HCT116 (cell line): ENCODE results near the gene H6PD. TPM values are rescaled to one million over a fixed set of nuclear protein-coding genes. Genes with fewer than 3 reads are reported as not detected.

ENCODE experiments used
- ATAC-seq: fragments of 200-7000 bp; cut with Tn5 transposase; 2 replicates; pipeline ENCODE4 v1.9.1; 2020; ENCODE audit warnings: mild to moderate bottlenecking, moderate library complexity
- BruUV-seq: library from RNA; stranded (reverse); fragments of 400-500 nt; replicated peaks from 2 replicates; lab custom pipeline; 2021; lab: Mats Ljungman, UMichigan
- CTCF ChIA-PET: fragments of 300-600 bp; sonication (Branson Sonifier 250); formaldehyde crosslinking; loops from one replicate; lab custom pipeline; 2021; ENCODE audit warnings: antibody characterized with exemption; lab: Charles Lee
- POLR2A ChIA-PET: fragments of 300-600, 350-600 bp; sonication (Branson Sonifier 250); formaldehyde crosslinking; loops from one replicate; lab custom pipeline; 2021; ENCODE audit warnings: antibody characterized with exemption; lab: Charles Lee
- RAD21 ChIA-PET, 2 experiments: fragments of 300-600 bp; sonication (Branson Sonifier 250); formaldehyde crosslinking; loops; one replicate each; lab custom pipeline; 2023; ENCODE audit warnings: low total read pairs in 2 of 2; ENCODE audit not compliant: uncharacterized antibody in 2 of 2, unreplicated experiment in 2 of 2, low non-redundant PET in 1 of 2; lab: Charles Lee
- DNase-seq: peaks from one replicate; pipeline ENCODE4 v3.0.0-alpha.2; 2010; ENCODE audit warnings: low read depth, low spot score
- H2AFZ ChIP-seq: fragments of 200-600 bp; shearing (Covaris generic), sonication (generic); 2 replicates; pipeline ENCODE4 v1.6.1; 2017; ENCODE audit warnings: low read depth, mixed run types, mixed read lengths, antibody characterized with exemption, low read length; ENCODE audit not compliant: poor library complexity, severe bottlenecking
- H3K27ac ChIP-seq: 2 replicates; pipeline ENCODE4 v1.5.1; 2012; ENCODE audit warnings: low read depth, low read length
- H3K27me3 ChIP-seq: fragments of 200-600 bp; sonication (generic); 2 replicates; pipeline ENCODE4 v1.6.1; 2016; ENCODE audit warnings: mixed run types, low read length, mixed read lengths; ENCODE audit not compliant: insufficient read depth
- H3K36me3 ChIP-seq, 2 experiments: fragments of 200-500 bp in 1 of 2; fragments of 200-600 bp in 1 of 2; sonication (Bioruptor generic) in 1 of 2; sonication (generic) in 1 of 2; 2 replicates each; pipeline versions ENCODE4 v1.5.1 to v1.6.1; 2014 to 2016; ENCODE audit warnings: low read length in 2 of 2, inconsistent platforms in 1 of 2, mixed read lengths in 1 of 2, mixed run types in 1 of 2; ENCODE audit not compliant: insufficient read depth in 2 of 2, control insufficient read depth in 1 of 2
- H3K4me1 ChIP-seq, 2 experiments: fragments of 200-600 bp in 1 of 2; sonication (generic) in 1 of 2; 2 replicates each; pipeline versions ENCODE4 v1.5.1 to v1.6.1; 2012 to 2017; ENCODE audit warnings: low read length in 2 of 2, inconsistent platforms in 1 of 2, mild to moderate bottlenecking in 1 of 2, mixed read lengths in 1 of 2, mixed run types in 1 of 2, moderate library complexity in 1 of 2; ENCODE audit not compliant: insufficient read depth in 2 of 2, control insufficient read depth in 1 of 2
- H3K4me2 ChIP-seq: fragments of 200-600 bp; sonication (generic); 2 replicates; pipeline ENCODE4 v1.6.1; 2017; ENCODE audit warnings: mixed run types, low read length, mixed read lengths
- H3K4me3 ChIP-seq, 2 experiments: fragments of 200-600 bp in 1 of 2; sonication (generic) in 1 of 2; replicated peaks in 1 of 2; 2 replicates each; pipeline ENCODE4 v1.5.1; 2011 to 2016; ENCODE audit warnings: low read length in 2 of 2, control low read depth in 1 of 2, low read depth in 1 of 2, mild to moderate bottlenecking in 1 of 2, mixed read lengths in 1 of 2, mixed run types in 1 of 2
- H3K79me2 ChIP-seq: fragments of 200-600 bp; sonication (generic); 2 replicates; pipeline ENCODE4 v1.6.1; 2017; ENCODE audit warnings: mild to moderate bottlenecking, mixed run types, low read length, moderate library complexity, mixed read lengths; ENCODE audit not compliant: insufficient read depth
- H3K9ac ChIP-seq: fragments of 200-600 bp; sonication (generic); 2 replicates; pipeline ENCODE4 v1.6.1; 2016; ENCODE audit warnings: low read length, mixed read lengths
- H3K9me2 ChIP-seq: fragments of 200-600 bp; sonication (generic), shearing (Covaris generic); 2 replicates; pipeline ENCODE4 v1.6.1; 2017; ENCODE audit warnings: mixed run types, mild to moderate bottlenecking, moderate library complexity; ENCODE audit not compliant: insufficient read depth
- H3K9me3 ChIP-seq, 2 experiments: fragments of 200-500 bp in 1 of 2; fragments of 200-600 bp in 1 of 2; sonication (Bioruptor generic) in 1 of 2; sonication (generic) in 1 of 2; 2 replicates each; pipeline ENCODE4 v1.6.1; 2014 to 2017; ENCODE audit warnings: low read length in 2 of 2, mixed read lengths in 2 of 2, inconsistent platforms in 1 of 2, low read depth in 1 of 2, mild to moderate bottlenecking in 1 of 2, mixed run types in 1 of 2, moderate library complexity in 1 of 2; ENCODE audit not compliant: control insufficient read depth in 1 of 2, insufficient read depth in 1 of 2
- H4K20me1 ChIP-seq: fragments of 200-600 bp; sonication (generic), shearing (Covaris generic); 2 replicates; pipeline ENCODE4 v1.6.1; 2017; ENCODE audit warnings: mixed run types, mild to moderate bottlenecking, moderate library complexity; ENCODE audit not compliant: insufficient read depth
- CTCF ChIP-seq, 3 experiments: fragments of 200-600 bp in 1 of 3; sonication (generic) in 1 of 3; IDR thresholded peaks in 2 of 3; conservative IDR thresholded peaks in 1 of 3; 2 replicates each; pipeline ENCODE4 v1.5.1; 2012 to 2017; ENCODE audit warnings: low read depth in 2 of 3, low read length in 2 of 3, antibody characterized with exemption in 1 of 3, borderline replicate concordance in 1 of 3, control low read depth in 1 of 3, mild to moderate bottlenecking in 1 of 3, mixed read lengths in 1 of 3, mixed run types in 1 of 3, moderate library complexity in 1 of 3; ENCODE audit not compliant: insufficient read depth in 1 of 3
- EZH2phosphoT487 ChIP-seq: fragments of 200-600 bp; IDR thresholded peaks from 2 replicates; pipeline ENCODE4 v1.6.1; 2018; ENCODE audit warnings: antibody characterized with exemption, borderline replicate concordance
- JUND ChIP-seq: IDR thresholded peaks from 2 replicates; pipeline ENCODE4 v1.6.1; 2012
- POLR2A ChIP-seq: IDR thresholded peaks from 2 replicates; pipeline ENCODE4 v1.7.0; 2011; ENCODE audit warnings: borderline replicate concordance; ENCODE audit not compliant: insufficient read depth, insufficient read length; ENCODE audit errors: extremely low read depth
- SRF ChIP-seq: IDR thresholded peaks from 2 replicates; pipeline ENCODE4 v1.6.1; 2012; ENCODE audit warnings: low read depth
- ZBTB33 ChIP-seq: IDR thresholded peaks from 2 replicates; pipeline ENCODE4 v1.6.1; 2011; ENCODE audit warnings: mild to moderate bottlenecking, low read length, moderate library complexity; ENCODE audit not compliant: insufficient replicate concordance; ENCODE audit errors: extremely low read depth
- ZFX ChIP-seq: fragments of 450-650 bp; IDR thresholded peaks from 2 replicates; pipeline ENCODE4 v1.6.1; 2017
- intact Hi-C: fragments of 100-400 bp; cut with micrococcal nuclease; formaldehyde crosslinking; loops from 2 replicates; pipeline ENCODE4 v1.10.0; 2022
- total RNA-seq: library from RNA; stranded (reverse); gene quantifications from one replicate; pipeline ENCODE4 v1.2.1, GENCODE V29; 2021; ENCODE audit not compliant: unreplicated experiment

H6PD gene
- total RNA-seq, 1 experiment from 2014 or later: 16.2 TPM

- DNase-seq (no peak), ATAC-seq (no peak)
- CTCF ChIA-PET: no interaction called here
- no peak overlapping the region for H3K27ac ChIP-seq
- no peak for TF ChIP-seq POLR2A
- TF ChIP-seq CTCF (IDR thresholded peaks at IDR 0.05 in 2 of 3, conservative IDR thresholded peaks at IDR 0.05 in 1 of 3; ENCODE audit: borderline replicate concordance in 1 of 3, insufficient read depth in 1 of 3, low read depth in 2 of 3, low read length in 2 of 3): no peak
- no peak for TF ChIP-seq ZFX
- no peak for TF ChIP-seq JUND
- no peak for TF ChIP-seq ZBTB33
- no peak for TF ChIP-seq SRF
- no peak for TF ChIP-seq EZH2phosphoT487
- H3K4me3 ChIP-seq: no peak overlapping the region
- no peaks in the 10 kb centered on the region for H4K20me1 ChIP-seq
- no peak overlapping the region for H2AFZ ChIP-seq
- no peak overlapping the region for H3K4me2 ChIP-seq
- peaks cover 4 to 9% of the 10 kb centered on the region in 2 experiments; a peak in 3 of 4 replicates for H3K4me1 ChIP-seq
- POLR2A ChIA-PET: no interaction called here
- no peak overlapping the region for H3K9ac ChIP-seq
- intact Hi-C loops: no loop called here
- no peaks in the 10 kb centered on the region for H3K79me2 ChIP-seq
- peaks cover 0 to 25% of the 10 kb centered on the region in 2 experiments; a peak in 1 of 4 replicates for H3K9me3 ChIP-seq
- no peaks in the 10 kb centered on the region for H3K36me3 ChIP-seq
- no peaks in the 10 kb centered on the region for H3K9me2 ChIP-seq
- no peaks in the 10 kb centered on the region for H3K27me3 ChIP-seq
- RAD21 ChIA-PET: no interaction called here
- BruUV-seq: no TSS peak
Measured at GRCh38 chr1:9262096-9262986, 27.8 kb downstream of the H6PD start.
